GM15510 (cell line): ENCODE results near the gene LPAR5.
A peak's percentile ranks its signal among the peaks of the same experiment; 100 is the strongest.

Experiments
- POLR2A ChIP-seq: IDR thresholded peaks from 3 replicates; pipeline ENCODE4 v1.6.1; 2011; ENCODE audit warnings: borderline replicate concordance; ENCODE audit not compliant: insufficient read length; ENCODE audit errors: extremely low read depth

Gene LPAR5

GRCh38 chr12:6646276-6647082 lies 10.7 kb upstream of the LPAR5 start:
- TF ChIP-seq POLR2A, result no peak

- no peak for TF ChIP-seq POLR2A
Measured at GRCh38 chr12:6644903-6645302, 9.1 kb upstream of the LPAR5 start.

- TF ChIP-seq POLR2A, result no peak
Measured at GRCh38 chr12:6644257-6644596, 8.5 kb upstream of the LPAR5 start.

GRCh38 chr12:6643569-6644256 lies 8.0 kb upstream of the LPAR5 start:
- TF ChIP-seq POLR2A, result no peak

- TF ChIP-seq POLR2A, result no peak
Measured at GRCh38 chr12:6641131-6641530, 5.4 kb upstream of the LPAR5 start.

GRCh38 chr12:6640497-6640896 lies 4.7 kb upstream of the LPAR5 start:
- TF ChIP-seq POLR2A, result no peak

GRCh38 chr12:6639151-6639801 lies 3.5 kb upstream of the LPAR5 start:
- no peak for TF ChIP-seq POLR2A

GRCh38 chr12:6638305-6638704 lies 2.5 kb upstream of the LPAR5 start:
- no peak for TF ChIP-seq POLR2A

GRCh38 chr12:6635375-6635855 lies 344 bp downstream of the LPAR5 start:
- TF ChIP-seq POLR2A, result no peak

- peak; percentile 57 for TF ChIP-seq POLR2A
Measured at GRCh38 chr12:6632026-6632983, 3.5 kb downstream of the LPAR5 start.

- TF ChIP-seq POLR2A, result peak; percentile 26
Measured at GRCh38 chr12:6631549-6631961, 4.2 kb downstream of the LPAR5 start.

- TF ChIP-seq POLR2A, result no peak
Measured at GRCh38 chr12:6630736-6631135, 5.0 kb downstream of the LPAR5 start.

- no peak for TF ChIP-seq POLR2A
Measured at GRCh38 chr12:6627616-6628015, 8.1 kb downstream of the LPAR5 start.

GRCh38 chr12:6626654-6627283 lies 9.0 kb downstream of the LPAR5 start:
- no peak for TF ChIP-seq POLR2A
